B cell (primary cell): Measurements from ENCODE around the gene METRNL. TPM values are rescaled to one million over a fixed set of nuclear protein-coding genes. Genes with fewer than 3 reads are reported as not detected.

ENCODE experiments used
- ATAC-seq: fragments of 200-7000 bp; cut with Tn5 transposase; one replicate; pipeline ENCODE4 v1.10.0; 2021; ENCODE audit warnings: low read depth, mild to moderate bottlenecking, moderate number of reproducible peaks, moderate library complexity
- CTCF ChIA-PET: fragments of 350-600 bp; sonication (Branson Sonifier 250); formaldehyde crosslinking; loops from one replicate; lab custom pipeline; 2021; ENCODE audit warnings: antibody characterized with exemption, inconsistent platforms; lab: Charles Lee
- POLR2A ChIA-PET: fragments of 350-600 bp; sonication (Branson Sonifier 250); formaldehyde crosslinking; loops from one replicate; lab custom pipeline; 2021; ENCODE audit warnings: antibody characterized with exemption; lab: Charles Lee
- DNase-seq: peaks from one replicate; pipeline ENCODE4 v3.0.0; 2013
- H2AFZ ChIP-seq: 2 replicates; pipeline ENCODE4 v1.6.1; 2012; ENCODE audit warnings: mild to moderate bottlenecking, low read depth, low read length; ENCODE audit not compliant: insufficient read depth, poor library complexity, severe bottlenecking
- H3K27ac ChIP-seq, 2 donors: 1 replicate in 1 of 2; 2 replicates in 1 of 2; pipeline ENCODE4 v1.5.1; 2012 to 2013; ENCODE audit warnings: low read length in 2 of 2, mild to moderate bottlenecking in 2 of 2, moderate library complexity in 1 of 2
- H3K27me3 ChIP-seq, 4 experiments: fragments of 200-600 bp in 1 of 4; sonication (generic) in 1 of 4; replicated peaks in 1 of 4; 1 replicate in 2 of 4; 2 replicates in 2 of 4; pipeline versions ENCODE4 v1.6.1 to v1.7.0; 2013 to 2016; ENCODE audit warnings: low read length in 3 of 4, mild to moderate bottlenecking in 2 of 4, mixed read lengths in 1 of 4, moderate library complexity in 1 of 4; ENCODE audit not compliant: insufficient read depth in 4 of 4, control insufficient read depth in 3 of 4; ENCODE audit errors: control extremely low read depth in 1 of 4
- H3K36me3 ChIP-seq, 2 experiments: replicated peaks in 1 of 2; 1 replicate in 1 of 2; 2 replicates in 1 of 2; pipeline versions ENCODE4 v1.6.1 to v1.7.1; 2013; ENCODE audit warnings: low read length in 1 of 2; ENCODE audit not compliant: insufficient read depth in 2 of 2, control insufficient read depth in 1 of 2; ENCODE audit errors: control extremely low read depth in 1 of 2, extremely low read depth in 1 of 2
- H3K4me1 ChIP-seq, 2 donors: fragments of 200-600 bp in 1 of 2; sonication (generic) in 1 of 2; 1 replicate in 1 of 2; 2 replicates in 1 of 2; pipeline versions ENCODE4 v1.5.1 to v1.6.1; 2013 to 2017; ENCODE audit warnings: low read length in 2 of 2; ENCODE audit not compliant: control insufficient read depth in 2 of 2, insufficient read depth in 2 of 2
- H3K4me2 ChIP-seq: replicated peaks from 2 replicates; pipeline ENCODE3; 2012; ENCODE audit warnings: mild to moderate bottlenecking, low read depth, low read length; ENCODE audit not compliant: poor library complexity, severe bottlenecking
- H3K4me3 ChIP-seq, 5 experiments: fragments of 200-600 bp in 1 of 5; sonication (generic) in 1 of 5; 1 replicate in 3 of 5; 2 replicates in 2 of 5; pipeline versions ENCODE4 v1.5.1 to v1.7.0; 2011 to 2016; ENCODE audit warnings: low read length in 4 of 5, mild to moderate bottlenecking in 4 of 5, low read depth in 2 of 5, control low read depth in 1 of 5, moderate library complexity in 1 of 5; ENCODE audit not compliant: insufficient read depth in 1 of 5; ENCODE audit errors: control extremely low read depth in 1 of 5, extremely low read depth in 1 of 5
- H3K79me2 ChIP-seq: fragments of 200-600 bp; sonication (generic); one replicate; pipeline ENCODE4 v1.6.0; 2016; ENCODE audit warnings: low read length; ENCODE audit not compliant: control insufficient read depth, insufficient read depth
- H3K9ac ChIP-seq: fragments of 200-600 bp; sonication (generic); 2 replicates; pipeline ENCODE4 v1.6.1; 2017; ENCODE audit warnings: mild to moderate bottlenecking, low read length, moderate library complexity
- H3K9me3 ChIP-seq, 3 donors: one replicate each; pipeline versions ENCODE4 v1.6.1 to v1.7.1; 2013; ENCODE audit warnings: low read length in 2 of 3; ENCODE audit not compliant: control insufficient read depth in 2 of 3, insufficient read depth in 1 of 3; ENCODE audit errors: control extremely low read depth in 1 of 3
- H4K20me1 ChIP-seq: 2 replicates; pipeline ENCODE4 v1.6.0; 2012; ENCODE audit warnings: mild to moderate bottlenecking, low read length; ENCODE audit not compliant: insufficient read depth, control insufficient read depth, poor library complexity, severe bottlenecking
- H3K27ac Mint-ChIP-seq: one replicate; pipeline ENCODE4 v1.8.0; 2021; ENCODE audit warnings: mixed read lengths
- H3K27me3 Mint-ChIP-seq: one replicate; pipeline ENCODE4 v1.8.0; 2021; ENCODE audit warnings: mixed read lengths
- H3K4me1 Mint-ChIP-seq: one replicate; pipeline ENCODE4 v1.8.0; 2021; ENCODE audit warnings: mixed read lengths
- H3K4me3 Mint-ChIP-seq: one replicate; pipeline ENCODE4 v1.8.0; 2021; ENCODE audit warnings: mixed read lengths
- H3K9me3 Mint-ChIP-seq: one replicate; pipeline ENCODE4 v1.8.0; 2022; ENCODE audit warnings: mixed read lengths; ENCODE audit not compliant: insufficient read depth
- EZH2 ChIP-seq: IDR thresholded peaks from 2 replicates; pipeline ENCODE4 v1.6.1; 2012; ENCODE audit warnings: borderline replicate concordance, low read depth, mild to moderate bottlenecking, moderate library complexity, low read length; ENCODE audit not compliant: insufficient read depth, poor library complexity, severe bottlenecking
- WGBS: methylation state at CpG from one replicate; pipeline ENCODE4 v1.1.5; 2013; ENCODE audit warnings: missing lambda C conversion rate; ENCODE audit not compliant: insufficient coverage; 5-methylcytosine and 5-hydroxymethylcytosine counted together
- intact Hi-C: fragments of 100-400 bp; cut with micrococcal nuclease; formaldehyde crosslinking; loops from one replicate; pipeline ENCODE4 v1.10.0; 2022
- polyA plus RNA-seq: library from polyadenylated mRNA; depleted of rRNA; stranded (reverse); fragments of >200 nt; gene quantifications from 2 replicates; pipeline ENCODE4 v1.2.3, GENCODE V29; 2012
- total RNA-seq, 2 donors: library from RNA; stranded (reverse); fragments of 120-200 nt in 1 of 2; gene quantifications; 1 replicate in 1 of 2; 2 replicates in 1 of 2; pipeline versions ENCODE4 v1.2.3 to v1.2.4, GENCODE V29; 2013 to 2022
- TF ChIP-seq, protein P1 (sequence below): fragments of 200-600 bp; IDR thresholded peaks from one replicate; pipeline ENCODE4 v1.8.0; 2022; ENCODE audit warnings: antibody characterized with exemption, mild to moderate bottlenecking

The METRNL gene
- total and polyA plus RNA-seq, 2 donors (not counting 1 experiment from before 2014, with no cell fraction given): 11.8 to 18.4 TPM

DNA sequence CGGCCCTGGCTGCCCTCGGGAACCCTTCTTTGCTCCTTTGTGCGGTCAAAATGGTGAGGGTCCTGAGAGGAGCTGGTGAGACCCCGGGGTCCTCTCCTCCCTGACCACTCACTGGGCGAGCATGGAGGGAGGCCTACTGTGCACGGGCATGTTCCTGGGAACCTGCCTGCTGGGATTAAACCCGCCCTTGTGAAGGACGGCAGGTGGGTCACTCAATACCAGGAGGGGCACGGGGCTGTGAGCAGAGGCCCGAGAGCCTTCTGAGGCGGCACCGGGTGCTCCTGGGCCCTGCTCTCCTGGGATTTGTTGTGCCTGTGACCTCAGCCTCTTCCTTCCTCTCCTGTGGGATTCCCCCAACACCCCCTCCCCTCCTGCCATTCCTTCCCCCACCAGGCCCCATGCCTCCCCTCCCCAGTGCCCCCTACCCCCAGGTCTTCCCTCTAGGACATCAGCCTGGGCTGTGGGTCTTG is 19.7 kb downstream of the METRNL start:
- peaks cover 0 to 37% (median 14%) of the 10 kb centered on the region in 4 experiments for H3K27me3 ChIP-seq
- POLR2A ChIA-PET: no interaction called here

DNA sequence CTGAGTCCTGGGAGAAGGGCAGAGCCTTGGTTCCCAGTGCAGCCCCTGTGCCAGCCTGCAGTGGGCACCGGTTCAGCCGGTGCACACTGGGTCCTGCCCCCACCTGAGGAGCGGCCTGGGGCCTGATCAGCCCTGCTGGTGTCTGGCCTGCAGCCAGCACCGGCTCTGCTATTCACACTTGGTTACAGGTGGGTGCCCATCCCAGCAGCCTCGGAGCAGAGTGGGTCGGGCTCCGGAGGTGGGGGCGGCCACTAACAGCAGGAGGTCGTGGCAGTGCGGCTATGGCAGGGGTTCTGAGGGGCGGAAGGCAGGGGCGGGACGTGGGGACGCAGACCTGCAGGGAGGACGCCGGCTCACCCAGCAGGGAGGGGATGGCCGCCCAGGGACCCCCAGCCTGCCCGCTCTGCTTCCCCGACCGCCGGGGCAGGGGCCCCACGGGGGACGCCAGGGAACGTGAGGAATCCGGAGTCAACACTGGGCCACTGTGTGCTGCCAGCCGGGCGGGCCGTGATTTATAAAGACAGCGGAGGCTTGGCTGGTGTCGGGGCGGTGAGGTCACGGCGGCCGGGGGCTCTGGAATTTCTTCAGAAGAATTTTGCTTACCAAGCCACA is 20.3 kb downstream of the METRNL start:
- peak overlapping the region; percentile 10 for H2AFZ ChIP-seq
- H3K9me3 Mint-ChIP-seq: no peaks in the 10 kb centered on the region
- no peaks in the 10 kb centered on the region for H3K79me2 ChIP-seq
- peak overlapping the region; percentile 79 for H3K4me2 ChIP-seq
- no peak overlapping the region for H3K27ac ChIP-seq
- intact Hi-C loops: no loop called here
- H4K20me1 ChIP-seq: no peaks in the 10 kb centered on the region
- ATAC-seq (peak; percentile 34), DNase-seq (peak; percentile 51)
- no peaks in the 10 kb centered on the region for H3K36me3 ChIP-seq
- ChIA-PET POLR2A (no interaction called here), CTCF (no interaction called here)
- peak overlapping the region in 2 of 5 experiments; percentile 15 to 46 for H3K4me3 ChIP-seq
- H3K27me3 ChIP-seq: peaks cover 0 to 40% (median 14%) of the 10 kb centered on the region in 4 experiments
- H3K27ac Mint-ChIP-seq: peak overlapping the region; percentile 56
- peak overlapping the region; percentile 29 for H3K9ac ChIP-seq
- 8% methylated on average over 34 of the region's 34 CpGs for WGBS
- peaks cover 6% of the 10 kb centered on the region for H3K27me3 Mint-ChIP-seq
- peaks cover 29 to 36% of the 10 kb centered on the region in 2 donors for H3K4me1 ChIP-seq
- H3K4me3 Mint-ChIP-seq: peak overlapping the region; percentile 72
- TF ChIP-seq EZH2: peak; percentile 27
- TF ChIP-seq, protein P1, sequence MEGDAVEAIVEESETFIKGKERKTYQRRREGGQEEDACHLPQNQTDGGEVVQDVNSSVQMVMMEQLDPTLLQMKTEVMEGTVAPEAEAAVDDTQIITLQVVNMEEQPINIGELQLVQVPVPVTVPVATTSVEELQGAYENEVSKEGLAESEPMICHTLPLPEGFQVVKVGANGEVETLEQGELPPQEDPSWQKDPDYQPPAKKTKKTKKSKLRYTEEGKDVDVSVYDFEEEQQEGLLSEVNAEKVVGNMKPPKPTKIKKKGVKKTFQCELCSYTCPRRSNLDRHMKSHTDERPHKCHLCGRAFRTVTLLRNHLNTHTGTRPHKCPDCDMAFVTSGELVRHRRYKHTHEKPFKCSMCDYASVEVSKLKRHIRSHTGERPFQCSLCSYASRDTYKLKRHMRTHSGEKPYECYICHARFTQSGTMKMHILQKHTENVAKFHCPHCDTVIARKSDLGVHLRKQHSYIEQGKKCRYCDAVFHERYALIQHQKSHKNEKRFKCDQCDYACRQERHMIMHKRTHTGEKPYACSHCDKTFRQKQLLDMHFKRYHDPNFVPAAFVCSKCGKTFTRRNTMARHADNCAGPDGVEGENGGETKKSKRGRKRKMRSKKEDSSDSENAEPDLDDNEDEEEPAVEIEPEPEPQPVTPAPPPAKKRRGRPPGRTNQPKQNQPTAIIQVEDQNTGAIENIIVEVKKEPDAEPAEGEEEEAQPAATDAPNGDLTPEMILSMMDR: no peak
- peaks cover 23% of the 10 kb centered on the region for H3K4me1 Mint-ChIP-seq
- H3K9me3 ChIP-seq: peaks cover 0 to 37% (median 0%) of the 10 kb centered on the region in 3 donors

More for the DNA sequence above, 19.7 kb downstream of the METRNL start:
- WGBS: 45% methylated on average over 10 of the region's 12 CpGs
- ATAC-seq: no peak
- no peak overlapping the region for H3K27ac ChIP-seq
- no peaks in the 10 kb centered on the region for H3K79me2 ChIP-seq
- no peak overlapping the region for H3K4me3 ChIP-seq
- peaks cover 29 to 36% of the 10 kb centered on the region in 2 donors for H3K4me1 ChIP-seq
- CTCF ChIA-PET: no interaction called here
- TF ChIP-seq, protein P1: no peak
- TF ChIP-seq EZH2: no peak
- no peaks in the 10 kb centered on the region for H3K9me3 Mint-ChIP-seq
- H3K4me1 Mint-ChIP-seq: peaks cover 23% of the 10 kb centered on the region
- peak overlapping the region; percentile 79 for H3K4me2 ChIP-seq
- no peaks in the 10 kb centered on the region for H3K36me3 ChIP-seq
- DNase-seq: no peak
- H4K20me1 ChIP-seq: no peaks in the 10 kb centered on the region
- no peak overlapping the region for H3K27ac Mint-ChIP-seq
- intact Hi-C loops: no loop called here
- H3K9ac ChIP-seq: no peak overlapping the region
- H3K27me3 Mint-ChIP-seq: peaks cover 6% of the 10 kb centered on the region
- peaks cover 0 to 33% (median 0%) of the 10 kb centered on the region in 3 donors for H3K9me3 ChIP-seq
- H3K4me3 Mint-ChIP-seq: no peak overlapping the region
- no peak overlapping the region for H2AFZ ChIP-seq
